ENCODE results near the gene C1orf53. TPM values are rescaled to one million over a fixed set of nuclear protein-coding genes. Genes with fewer than 3 reads are reported as not detected.

The C1orf53 gene
- total RNA-seq, 1 experiment from 2014 or later: 1.4 TPM

- intact Hi-C loops (cut with micrococcal nuclease; ENCODE audit: unreplicated experiment): loop anchor here (5.0 to 10.0 kb wide), 2 partner anchors 439 to 772 kb away; no protein-coding TSS in a partner anchor
- H3K9me3 ChIP-seq (ENCODE audit: low read depth, low read length, poor library complexity, severe bottlenecking): no peaks in the 10 kb centered on the region
- BruUV-seq (replicated peaks): no TSS peak
- ChIA-PET CTCF (no interaction called here), POLR2A (ENCODE audit: low non-redundant PET) (no interaction called here)
- H3K27ac ChIP-seq (ENCODE audit: low read depth, low read length, poor library complexity, severe bottlenecking): no peak overlapping the region
- no peak for DNase-seq (ENCODE audit: low spot score)
- TF ChIP-seq CTCF (conservative IDR thresholded peaks at IDR 0.05; ENCODE audit: low read depth, low read length) (no peak), EZH2 (IDR thresholded peaks at IDR 0.05; ENCODE audit: borderline replicate concordance, low read depth, low read length, poor library complexity, severe bottlenecking) (no peak)
- H3K4me1 ChIP-seq (ENCODE audit: insufficient read depth, low read length, poor library complexity, severe bottlenecking): peaks cover 32% of the 10 kb centered on the region
- peak overlapping the region; percentile 34 for H3K4me3 ChIP-seq (ENCODE audit: low read depth, low read length, poor library complexity, severe bottlenecking)
- H3K36me3 ChIP-seq (ENCODE audit: insufficient read depth, low read length, poor library complexity, severe bottlenecking): no peaks in the 10 kb centered on the region
- H3K27me3 ChIP-seq (replicated peaks; ENCODE audit: insufficient read depth, low read depth, low read length, poor library complexity): peaks cover 99% of the 10 kb centered on the region
These were observed 12.9 kb downstream of the C1orf53 start for GRCh38 chr1:197915260-197915861.

GRCh38 chr1:197915862-197916499, 13.6 kb downstream of the C1orf53 start:
- Histone ChIP-seq H3K4me1 (ENCODE audit: insufficient read depth, low read length, poor library complexity, severe bottlenecking) (peaks cover 32% of the 10 kb centered on the region), H3K36me3 (ENCODE audit: insufficient read depth, low read length, poor library complexity, severe bottlenecking) (no peaks in the 10 kb centered on the region), H3K27me3 (replicated peaks; ENCODE audit: insufficient read depth, low read depth, low read length, poor library complexity) (peaks cover 99% of the 10 kb centered on the region), H3K9me3 (ENCODE audit: low read depth, low read length, poor library complexity, severe bottlenecking) (no peaks in the 10 kb centered on the region), H3K27ac (ENCODE audit: low read depth, low read length, poor library complexity, severe bottlenecking) (no peak overlapping the region), H3K4me3 (ENCODE audit: low read depth, low read length, poor library complexity, severe bottlenecking) (peak overlapping the region; percentile 34)
- ChIA-PET POLR2A (ENCODE audit: low non-redundant PET) (no interaction called here), CTCF (no interaction called here)
- BruUV-seq (replicated peaks): no TSS peak
- intact Hi-C loops (cut with micrococcal nuclease; ENCODE audit: unreplicated experiment): loop anchor here (2.0 to 10.0 kb wide), 3 partner anchors 439 to 771 kb away; no protein-coding TSS in a partner anchor
- DNase-seq (ENCODE audit: low spot score): peak; percentile 68
- peak; percentile 61 for TF ChIP-seq CTCF (conservative IDR thresholded peaks at IDR 0.05; ENCODE audit: low read depth, low read length)
- TF ChIP-seq EZH2 (IDR thresholded peaks at IDR 0.05; ENCODE audit: borderline replicate concordance, low read depth, low read length, poor library complexity, severe bottlenecking): peak; percentile 89

- CTCF ChIA-PET: interaction anchor here (0.6 kb wide), 1 partner anchor 9 kb away, joined by 3 read pairs; no protein-coding TSS in a partner anchor
- peak overlapping the region; percentile 34 for H3K4me3 ChIP-seq (ENCODE audit: low read depth, low read length, poor library complexity, severe bottlenecking)
- no peak overlapping the region for H3K27ac ChIP-seq (ENCODE audit: low read depth, low read length, poor library complexity, severe bottlenecking)
- TF ChIP-seq CTCF (conservative IDR thresholded peaks at IDR 0.05; ENCODE audit: low read depth, low read length) (no peak), EZH2 (IDR thresholded peaks at IDR 0.05; ENCODE audit: borderline replicate concordance, low read depth, low read length, poor library complexity, severe bottlenecking) (peak; percentile 66)
- H3K36me3 ChIP-seq (ENCODE audit: insufficient read depth, low read length, poor library complexity, severe bottlenecking): no peaks in the 10 kb centered on the region
- no peaks in the 10 kb centered on the region for H3K9me3 ChIP-seq (ENCODE audit: low read depth, low read length, poor library complexity, severe bottlenecking)
- peaks cover 99% of the 10 kb centered on the region for H3K27me3 ChIP-seq (replicated peaks; ENCODE audit: insufficient read depth, low read depth, low read length, poor library complexity)
- no peak for DNase-seq (ENCODE audit: low spot score)
- intact Hi-C loops (cut with micrococcal nuclease; ENCODE audit: unreplicated experiment): loop anchor here (2.0 to 10.0 kb wide), 3 partner anchors 438 to 771 kb away; no protein-coding TSS in a partner anchor
- peaks cover 26% of the 10 kb centered on the region for H3K4me1 ChIP-seq (ENCODE audit: insufficient read depth, low read length, poor library complexity, severe bottlenecking)
- POLR2A ChIA-PET (ENCODE audit: low non-redundant PET): no interaction called here
- BruUV-seq (replicated peaks): no TSS peak
These were observed 14.1 kb downstream of the C1orf53 start for GRCh38 chr1:197916500-197916983.
